HG02840 (cell line): ENCODE measurements around the gene CASQ2.

Experiments used
- ATAC-seq: cut with Tn5 transposase; IDR thresholded peaks from one replicate; pipeline ENCODE4 v1.9.1; 2021; ENCODE audit warnings: mild to moderate bottlenecking, moderate library complexity, moderate number of reproducible peaks; ENCODE audit not compliant: unreplicated experiment, low FRiP score

The CASQ2 gene

DNA sequence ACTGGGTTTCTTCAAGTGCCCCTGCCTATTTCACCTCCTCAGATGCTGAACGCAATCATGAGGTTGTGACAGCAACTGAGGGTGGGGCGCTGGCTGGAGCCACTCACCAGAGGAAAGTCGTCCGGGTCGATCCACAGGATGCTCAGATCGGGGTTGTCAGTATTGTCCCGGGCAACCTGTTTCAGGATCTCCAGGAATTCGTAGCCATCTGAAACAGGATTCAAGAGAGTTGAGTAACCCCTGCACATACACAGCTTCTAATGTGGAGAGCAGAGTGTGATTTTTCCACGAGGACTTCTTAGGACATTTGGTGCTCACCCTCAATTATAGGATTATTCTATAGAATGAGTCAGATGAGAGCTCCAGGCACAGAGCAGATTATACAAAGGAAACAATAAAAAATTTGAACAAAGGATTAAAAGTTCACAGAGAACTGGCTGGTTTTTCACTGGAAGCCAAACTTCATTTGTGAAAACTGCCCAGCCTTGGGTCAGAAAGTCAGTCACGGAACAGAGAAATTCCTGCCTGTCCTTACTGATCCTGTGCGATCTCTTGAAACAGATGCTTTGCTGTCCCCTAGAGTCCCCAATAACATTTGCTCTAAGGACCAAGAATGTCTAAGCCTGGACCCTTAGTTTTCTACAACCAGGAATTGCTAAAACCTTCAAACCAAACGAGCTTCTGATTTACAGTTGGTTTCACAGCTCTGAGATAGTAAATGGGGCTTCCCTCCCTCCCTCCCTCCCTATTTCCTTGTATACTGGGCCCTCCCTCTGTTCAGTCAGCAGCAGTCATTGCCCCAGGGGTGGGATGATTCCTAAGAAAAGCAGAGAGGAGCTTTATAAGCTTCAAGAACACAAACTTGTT lies 63.2 kb downstream of the CASQ2 start:
- no peak for ATAC-seq

DNA sequence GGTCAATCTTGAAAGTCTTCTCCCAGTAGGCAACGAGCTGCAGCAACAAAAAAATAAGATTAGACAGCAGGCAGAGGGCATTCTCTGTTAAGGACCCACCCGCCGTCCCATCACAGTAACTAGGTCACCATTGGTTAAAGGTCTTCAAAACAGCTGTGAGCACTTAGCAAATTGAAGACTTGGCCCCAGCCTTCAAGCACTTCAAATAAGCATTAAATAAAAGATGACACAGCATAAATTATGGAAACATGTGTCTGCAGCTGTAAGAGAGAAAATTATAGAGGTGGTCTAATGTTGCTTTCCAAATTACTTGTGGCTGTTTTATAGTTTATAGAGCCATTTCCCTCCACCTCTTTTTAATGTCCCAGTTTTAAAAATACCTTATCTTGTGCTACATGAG lies 65.6 kb downstream of the CASQ2 start:
- no peak for ATAC-seq

DNA sequence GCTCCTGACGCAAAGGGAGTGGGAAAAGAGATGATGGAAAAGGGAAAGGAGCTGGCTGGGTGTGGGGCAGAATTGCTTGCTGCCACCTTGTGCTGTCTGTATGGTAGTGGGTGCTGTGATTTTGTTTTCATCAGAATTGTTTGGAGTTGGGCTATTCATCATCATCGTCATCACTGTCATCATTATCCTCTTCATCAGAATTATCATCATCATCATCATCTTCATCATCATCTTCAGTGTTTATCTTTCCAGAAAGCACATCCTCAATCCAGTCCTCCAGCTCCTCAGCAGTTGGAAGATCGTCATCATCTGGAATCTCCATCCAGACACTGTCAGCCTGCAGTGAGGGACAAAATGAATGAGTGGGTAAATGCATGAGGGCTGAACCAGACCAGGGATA lies 67.4 kb downstream of the CASQ2 start:
- ATAC-seq: no peak

GRCh38 chr1:115697619-115698018 lies 70.9 kb downstream of the CASQ2 start:
- no peak for ATAC-seq

DNA sequence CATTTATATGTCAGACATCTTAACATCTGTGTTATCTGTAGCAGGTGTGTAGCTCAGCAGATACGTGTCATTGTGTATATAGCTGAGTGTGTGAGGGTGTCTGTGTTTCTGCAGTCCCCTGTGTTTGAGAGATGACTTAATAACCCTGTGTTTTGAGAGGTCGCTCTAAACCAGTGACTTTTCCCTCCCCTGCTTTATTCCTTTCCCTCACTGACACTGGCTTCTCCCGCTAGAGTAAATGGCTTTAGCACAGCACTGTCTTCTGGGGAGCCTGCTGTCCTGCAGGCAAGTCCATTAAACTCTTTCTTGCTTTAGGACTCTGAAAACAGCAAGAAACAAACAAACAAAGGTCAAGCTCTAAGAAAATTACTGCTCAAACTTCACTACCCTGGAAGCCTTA lies 73.7 kb downstream of the CASQ2 start:
- no peak for ATAC-seq

GRCh38 chr1:115692224-115692623 lies 76.3 kb downstream of the CASQ2 start:
- no peak for ATAC-seq

DNA sequence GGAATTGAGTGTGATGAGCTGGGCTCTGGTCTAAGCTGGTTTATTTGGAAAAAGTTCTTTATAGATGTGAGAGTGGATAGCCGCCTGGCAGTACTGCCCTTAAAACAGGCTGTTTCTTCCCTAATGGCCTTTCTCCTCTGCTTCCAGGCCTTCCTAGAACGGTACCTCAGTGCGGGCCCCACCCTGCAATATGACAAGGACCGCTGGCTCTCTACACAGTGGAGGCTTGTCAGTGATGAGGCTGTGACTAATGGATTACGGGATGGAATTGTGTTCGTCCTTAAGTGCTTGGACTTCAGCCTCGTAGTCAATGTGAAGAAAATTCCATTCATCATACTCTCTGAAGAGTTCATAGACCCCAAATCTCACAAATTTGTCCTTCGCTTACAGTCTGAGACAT lies 77.5 kb downstream of the CASQ2 start:
- ATAC-seq: no peak

DNA sequence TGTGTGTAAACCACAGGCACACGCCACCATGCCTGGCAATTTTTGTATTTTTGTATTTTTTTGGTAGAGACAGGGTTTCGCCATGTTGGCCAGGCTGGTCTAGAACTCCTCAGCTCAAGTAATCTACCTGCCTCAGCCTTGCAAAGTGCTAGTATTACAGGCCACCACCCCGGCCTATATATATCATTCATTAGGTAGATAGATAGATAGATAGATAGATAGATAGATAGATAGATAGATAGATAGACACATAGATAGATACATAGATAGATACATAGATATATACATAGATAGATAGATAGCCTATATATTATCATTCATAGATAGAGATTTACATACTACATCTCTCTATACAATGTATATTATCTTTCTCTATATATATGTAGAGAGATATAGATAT lies 80.8 kb downstream of the CASQ2 start:
- no peak for ATAC-seq

DNA sequence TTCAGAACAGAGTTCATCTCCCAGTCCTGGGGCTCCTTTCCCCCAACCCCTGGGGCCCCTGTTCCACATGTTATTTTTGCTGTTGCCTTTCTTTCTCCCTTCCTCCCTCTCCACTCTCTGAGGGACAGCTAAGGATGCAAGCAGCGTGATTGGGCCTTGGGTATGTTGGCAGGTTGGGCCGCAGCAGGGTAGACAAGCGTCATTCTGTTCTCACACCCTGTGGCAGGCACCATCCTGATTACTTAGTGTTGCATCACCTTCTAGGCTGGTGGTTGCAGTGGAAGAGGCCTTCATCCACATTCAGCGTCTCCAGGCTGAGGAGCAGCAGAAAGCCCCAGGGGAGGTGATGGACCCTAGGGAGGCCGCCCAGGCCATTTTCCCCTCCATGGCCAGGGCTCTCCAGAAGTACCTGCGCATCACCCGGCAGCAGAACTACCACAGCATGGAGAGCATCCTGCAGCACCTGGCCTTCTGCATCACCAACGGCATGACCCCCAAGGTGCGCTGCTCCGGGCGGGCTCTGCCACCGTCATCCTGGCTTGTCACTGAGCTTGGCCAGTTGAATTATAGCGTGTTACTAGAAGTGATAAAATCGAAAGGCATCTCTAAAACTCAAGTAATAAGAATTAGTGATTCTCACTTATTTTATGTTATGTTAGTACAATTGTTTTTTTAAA lies 83.3 kb downstream of the CASQ2 start:
- ATAC-seq: no peak

DNA sequence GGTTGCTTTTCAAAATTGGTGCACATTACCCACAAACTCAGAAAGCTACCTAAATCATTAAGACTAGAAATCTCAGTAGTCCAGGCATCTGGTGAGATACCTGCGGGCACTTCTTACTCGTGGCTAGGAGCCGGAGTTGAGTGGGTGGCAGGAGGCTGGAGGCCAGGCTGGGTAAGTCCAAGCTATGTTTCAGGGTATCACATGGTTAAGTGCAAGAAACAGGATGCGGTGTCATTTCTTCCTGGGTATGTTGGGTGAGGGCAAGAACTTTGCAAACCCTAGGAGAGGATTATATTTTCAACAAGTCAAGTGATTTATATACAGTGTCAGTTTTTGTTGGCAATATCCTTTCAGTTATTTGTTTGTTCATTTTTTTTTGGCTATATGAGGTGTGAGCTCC lies 85.7 kb downstream of the CASQ2 start:
- ATAC-seq: no peak

- ATAC-seq: no peak
These were observed 87.8 kb downstream of the CASQ2 start for GRCh38 chr1:115680730-115681111.

DNA sequence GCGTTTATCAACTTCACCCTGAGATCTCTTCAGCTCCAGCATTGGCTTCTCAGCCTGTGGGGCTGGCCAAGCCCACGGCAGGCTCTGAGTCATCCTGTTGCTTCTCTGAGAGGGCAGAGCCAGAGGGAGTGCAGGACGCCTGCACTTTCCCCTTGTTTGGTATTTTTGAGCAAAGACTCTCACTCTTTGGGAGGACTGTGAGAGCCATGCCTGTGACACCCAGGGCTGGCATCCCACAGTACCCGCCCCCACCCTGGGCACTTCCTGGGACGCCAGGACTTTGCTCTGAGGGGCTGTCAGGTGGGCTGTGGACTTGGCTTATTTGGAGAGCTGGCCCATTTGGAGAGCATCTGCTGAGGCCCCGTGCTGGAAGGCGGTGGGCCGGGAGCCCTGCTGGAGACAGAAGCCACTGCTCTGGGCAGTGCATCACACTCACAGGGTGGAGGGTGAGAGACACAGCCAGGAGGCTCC lies 89.3 kb downstream of the CASQ2 start:
- no peak for ATAC-seq

DNA sequence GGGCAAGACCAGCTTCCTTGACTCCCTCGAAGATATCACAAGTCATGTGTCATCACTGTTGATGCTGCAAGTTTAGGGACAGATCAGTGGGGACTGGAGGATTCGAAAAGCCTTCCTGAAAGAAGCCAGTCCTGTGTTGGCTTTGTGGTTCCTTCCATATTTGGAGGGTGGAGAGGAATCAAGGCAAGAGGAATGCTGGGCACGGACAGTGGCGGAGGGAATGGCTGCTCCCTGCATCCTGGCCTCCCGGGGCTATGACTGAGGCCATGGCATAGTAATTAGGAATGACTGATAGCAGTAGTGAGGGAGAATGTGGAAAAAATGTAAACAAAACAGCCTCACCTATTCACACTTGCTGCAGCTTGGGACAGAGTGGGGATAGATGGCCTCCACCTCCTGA lies 90.4 kb downstream of the CASQ2 start:
- ATAC-seq: no peak

DNA sequence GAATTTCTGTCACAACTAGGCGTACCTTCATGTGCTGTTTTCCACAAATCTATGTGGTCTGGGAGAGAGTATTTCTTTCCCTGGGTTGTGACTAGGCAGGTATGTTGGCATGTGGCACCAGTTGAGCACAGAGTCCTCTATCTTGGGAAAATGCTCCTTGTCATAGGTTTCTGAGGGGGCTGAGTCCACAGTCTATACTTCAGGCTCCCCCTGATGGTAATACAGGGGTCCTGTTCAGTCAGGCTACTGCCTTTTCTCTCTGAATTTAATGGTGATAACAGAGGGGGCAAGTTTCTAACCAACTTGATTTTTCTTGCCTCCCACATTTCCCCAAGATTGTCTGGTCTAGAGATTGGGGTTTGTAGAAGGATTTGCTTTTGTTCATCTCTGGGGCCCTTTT lies 90.9 kb downstream of the CASQ2 start:
- ATAC-seq: no peak

GRCh38 chr1:115677182-115677555 lies 91.3 kb downstream of the CASQ2 start:
- ATAC-seq: no peak

GRCh38 chr1:115676498-115677181 lies 91.9 kb downstream of the CASQ2 start:
- no peak for ATAC-seq

DNA sequence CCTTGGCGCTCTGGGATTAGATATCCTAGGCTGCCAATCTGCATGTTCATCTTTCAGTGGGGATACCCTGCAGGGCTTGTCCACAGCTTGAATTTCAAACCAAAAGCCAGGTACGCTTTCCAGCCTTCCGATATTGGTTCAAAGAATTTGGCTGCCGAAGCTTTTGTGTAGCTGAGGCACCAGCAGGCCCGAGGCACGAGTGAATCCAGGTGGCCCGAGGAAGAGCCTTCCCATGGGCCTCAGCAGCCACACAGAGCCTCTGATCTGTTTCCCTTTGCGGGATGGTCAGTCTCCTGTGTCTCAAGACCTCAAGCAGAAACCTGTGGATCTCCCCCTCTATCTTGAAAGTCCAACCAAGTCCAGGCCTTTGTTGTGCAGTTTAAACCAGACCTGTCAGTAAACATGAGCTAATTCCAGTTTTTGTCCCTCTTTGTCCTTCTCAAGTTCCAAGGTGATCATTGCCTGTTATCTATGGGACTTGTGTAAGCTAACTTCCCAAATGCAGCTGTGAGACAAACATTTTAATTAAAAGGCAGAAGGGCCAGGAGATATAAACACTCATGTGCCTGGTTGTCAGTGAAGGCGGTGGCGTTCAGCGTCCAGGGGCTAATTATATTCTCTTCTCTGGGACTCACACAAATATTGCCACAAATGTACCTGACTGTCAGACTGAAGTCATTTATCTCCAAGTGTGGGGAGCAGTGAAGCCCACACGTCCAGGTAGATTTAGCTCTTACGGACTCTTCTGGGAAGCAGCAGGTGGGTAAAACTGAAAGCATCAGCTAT lies 96.1 kb downstream of the CASQ2 start:
- no peak for ATAC-seq

- ATAC-seq: no peak
These were observed 97.2 kb downstream of the CASQ2 start for GRCh38 chr1:115671176-115671934.

DNA sequence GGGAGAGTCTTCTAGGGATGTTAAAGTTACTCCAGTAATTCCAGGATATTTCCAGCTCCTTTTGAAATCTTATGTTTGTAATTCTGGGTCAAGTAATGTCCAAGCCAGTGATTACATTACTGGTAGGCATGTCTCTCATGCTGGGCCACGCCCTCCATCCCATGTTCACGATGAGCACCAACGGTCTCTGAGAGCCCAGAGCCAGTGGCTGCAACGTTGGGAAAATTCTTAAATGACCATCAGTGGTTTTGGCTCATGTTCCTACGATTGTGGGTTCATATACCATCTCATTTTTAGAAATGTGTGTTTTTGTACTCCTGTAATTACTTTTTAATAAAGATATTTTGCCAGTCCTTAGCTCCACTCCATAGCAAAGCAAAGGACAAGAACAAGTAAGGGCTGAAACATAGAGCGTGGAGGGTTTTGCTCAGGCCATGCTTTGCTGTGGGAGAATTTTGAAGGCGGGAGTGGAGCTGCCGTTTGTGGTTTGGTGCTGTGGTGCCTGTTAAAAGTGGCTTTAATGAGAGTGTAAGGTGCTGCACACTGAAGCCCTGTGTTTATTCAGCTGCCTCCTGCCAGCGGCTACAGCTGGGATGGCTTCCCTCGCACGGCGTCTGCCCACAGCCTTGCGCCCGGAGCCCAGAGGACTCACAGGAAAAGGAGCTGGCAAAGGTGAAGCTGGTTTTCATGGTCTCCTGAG lies 97.9 kb downstream of the CASQ2 start:
- no peak for ATAC-seq
